Left lung (tissue), 10 donors: ENCODE measurements around the gene AMZ1. TPM values are rescaled to one million over a fixed set of nuclear protein-coding genes. Genes with fewer than 3 reads are reported as not detected.

Experiments
- ATAC-seq: fragments of 200-7000 bp; cut with Tn5 transposase; one replicate; pipeline ENCODE4 v1.9.1; 2020; ENCODE audit warnings: moderate library complexity
- DNase-seq, 4 donors: peaks; one replicate each; pipeline ENCODE4 v3.0.0-alpha.2; 2013 to 2020
- H3K27ac ChIP-seq, 2 donors: fragments of 200-600 bp; sonication (generic) in 1 of 2; one replicate each; pipeline versions ENCODE4 v1.5.0 to v1.8.0; 2020 to 2021
- H3K27me3 ChIP-seq, 2 donors: fragments of 200-600 bp; sonication (generic) in 1 of 2; one replicate each; pipeline versions ENCODE4 v1.5.0 to v1.8.0; 2020 to 2021
- H3K36me3 ChIP-seq, 2 donors: fragments of 200-600 bp; sonication (generic) in 1 of 2; one replicate each; pipeline versions ENCODE4 v1.5.0 to v1.8.0; 2020 to 2021
- H3K4me1 ChIP-seq, 2 donors: fragments of 200-600 bp; one replicate each; pipeline ENCODE4 v1.8.0; 2021
- H3K4me3 ChIP-seq, 2 donors: fragments of 200-600 bp; sonication (generic) in 1 of 2; one replicate each; pipeline versions ENCODE4 v1.5.0 to v1.8.0; 2020 to 2021; ENCODE audit warnings: mild to moderate bottlenecking in 1 of 2
- H3K9me3 ChIP-seq, 2 donors: fragments of 200-600 bp; sonication (generic) in 1 of 2; one replicate each; pipeline versions ENCODE4 v1.5.0 to v1.8.0; 2020 to 2021
- CTCF ChIP-seq, 2 donors: fragments of 200-600 bp; sonication (generic) in 1 of 2; IDR thresholded peaks; one replicate each; pipeline versions ENCODE4 v1.5.0 to v1.8.0; 2021; ENCODE audit warnings: antibody characterized with exemption in 2 of 2
- intact Hi-C, 2 donors: fragments of 100-400 bp; cut with DNase I; formaldehyde crosslinking; loops; one replicate each; pipeline versions ENCODE4 v1.11.2 to v1.14.2; 2022
- polyA plus RNA-seq, 6 donors: library from polyadenylated mRNA; unstranded; fragments of 120-200 nt; gene quantifications; one replicate each; pipeline ENCODE4 v1.2.1, GENCODE V29; 2013; ENCODE audit not compliant: insufficient read length in 6 of 6
- total RNA-seq, 2 donors: library from RNA; stranded (reverse); fragmentation: NEBNext Ultra II Directional; extraction: Animal tissue kit (Norgen Biotek cat#: 25700); gene quantifications; one replicate each; pipeline ENCODE4 v1.2.1, GENCODE V29; 2021
- donor health status: DM: no; HTN: yes; CAD: no.
- donor health status: DM: no; HTN: no; CAD: no.

Gene AMZ1
- total and polyA plus RNA-seq, 8 donors = 0.13 to 1.7 (median 0.71) TPM

GRCh38 chr7:2662273-2663120, 25.5 kb upstream of the AMZ1 start:
- Histone ChIP-seq H3K9me3 (no peaks in the 10 kb centered on the region), H3K27ac (no peak overlapping the region), H3K27me3 (peaks cover 0 to 19% of the 10 kb centered on the region in 2 donors), H3K4me3 (no peak overlapping the region), H3K36me3 (peaks cover 0 to 52% of the 10 kb centered on the region in 2 donors), H3K4me1 (peaks cover 4 to 19% of the 10 kb centered on the region in 2 donors)
- DNase-seq (no peak), ATAC-seq (no peak)
- intact Hi-C loops = no loop called here
- TF ChIP-seq CTCF (IDR thresholded peaks at IDR 0.05) = no peak

- peaks cover 4 to 19% of the 10 kb centered on the region in 2 donors for H3K4me1 ChIP-seq
- H3K27ac ChIP-seq = no peak overlapping the region
- no peak overlapping the region for H3K4me3 ChIP-seq
- no peaks in the 10 kb centered on the region for H3K9me3 ChIP-seq
- intact Hi-C loops = no loop called here
- DNase-seq = peak in 3 of 4 donors; percentile 34 to 83 (median 66)
- peaks cover 0 to 44% of the 10 kb centered on the region in 2 donors for H3K36me3 ChIP-seq
- peaks cover 0 to 27% of the 10 kb centered on the region in 2 donors for H3K27me3 ChIP-seq
- TF ChIP-seq CTCF (IDR thresholded peaks at IDR 0.05) = no peak
- ATAC-seq = peak; percentile 23
Measured at GRCh38 chr7:2663121-2663886, 24.7 kb upstream of the AMZ1 start.

- intact Hi-C loops = no loop called here
- H3K9me3 ChIP-seq = no peaks in the 10 kb centered on the region
- no peak for ATAC-seq
Measured at GRCh38 chr7:2663960-2664359, 24.0 kb upstream of the AMZ1 start.

GRCh38 chr7:2665359-2665791, 22.6 kb upstream of the AMZ1 start:
- peaks cover 0 to 24% of the 10 kb centered on the region in 2 donors for H3K36me3 ChIP-seq
- no peak for TF ChIP-seq CTCF (IDR thresholded peaks at IDR 0.05)
- H3K4me1 ChIP-seq = peaks cover 4 to 19% of the 10 kb centered on the region in 2 donors
- no peak overlapping the region for H3K27ac ChIP-seq
- no peaks in the 10 kb centered on the region for H3K9me3 ChIP-seq
- intact Hi-C loops = no loop called here
- ATAC-seq (no peak), DNase-seq (no peak)
- H3K27me3 ChIP-seq = peaks cover 0 to 36% of the 10 kb centered on the region in 2 donors
- H3K4me3 ChIP-seq = no peak overlapping the region

More at GRCh38 chr7:2663960-2664359, 24.0 kb upstream of the AMZ1 start:
- DNase-seq = no peak
- H3K4me1 ChIP-seq = peaks cover 4 to 19% of the 10 kb centered on the region in 2 donors
- no peak for TF ChIP-seq CTCF (IDR thresholded peaks at IDR 0.05)
- H3K27me3 ChIP-seq = peaks cover 0 to 27% of the 10 kb centered on the region in 2 donors
- H3K4me3 ChIP-seq = no peak overlapping the region
- H3K27ac ChIP-seq = no peak overlapping the region
- peaks cover 0 to 37% of the 10 kb centered on the region in 2 donors for H3K36me3 ChIP-seq

- Histone ChIP-seq H3K4me3 (no peak overlapping the region), H3K4me1 (peaks cover 4 to 24% of the 10 kb centered on the region in 2 donors), H3K9me3 (no peaks in the 10 kb centered on the region), H3K36me3 (peaks cover 0 to 17% of the 10 kb centered on the region in 2 donors), H3K27me3 (peaks cover 0 to 43% of the 10 kb centered on the region in 2 donors), H3K27ac (no peak overlapping the region)
- ATAC-seq (no peak), DNase-seq (no peak)
- intact Hi-C loops = no loop called here
- TF ChIP-seq CTCF (IDR thresholded peaks at IDR 0.05) = no peak
Measured at GRCh38 chr7:2666155-2666554, 21.8 kb upstream of the AMZ1 start.
